ENCODE measurements around the gene POLR1A.

GRCh38 chr2:86003104-86003503 lies 102.6 kb downstream of the POLR1A start:
- TF ChIP-seq, protein P1, sequence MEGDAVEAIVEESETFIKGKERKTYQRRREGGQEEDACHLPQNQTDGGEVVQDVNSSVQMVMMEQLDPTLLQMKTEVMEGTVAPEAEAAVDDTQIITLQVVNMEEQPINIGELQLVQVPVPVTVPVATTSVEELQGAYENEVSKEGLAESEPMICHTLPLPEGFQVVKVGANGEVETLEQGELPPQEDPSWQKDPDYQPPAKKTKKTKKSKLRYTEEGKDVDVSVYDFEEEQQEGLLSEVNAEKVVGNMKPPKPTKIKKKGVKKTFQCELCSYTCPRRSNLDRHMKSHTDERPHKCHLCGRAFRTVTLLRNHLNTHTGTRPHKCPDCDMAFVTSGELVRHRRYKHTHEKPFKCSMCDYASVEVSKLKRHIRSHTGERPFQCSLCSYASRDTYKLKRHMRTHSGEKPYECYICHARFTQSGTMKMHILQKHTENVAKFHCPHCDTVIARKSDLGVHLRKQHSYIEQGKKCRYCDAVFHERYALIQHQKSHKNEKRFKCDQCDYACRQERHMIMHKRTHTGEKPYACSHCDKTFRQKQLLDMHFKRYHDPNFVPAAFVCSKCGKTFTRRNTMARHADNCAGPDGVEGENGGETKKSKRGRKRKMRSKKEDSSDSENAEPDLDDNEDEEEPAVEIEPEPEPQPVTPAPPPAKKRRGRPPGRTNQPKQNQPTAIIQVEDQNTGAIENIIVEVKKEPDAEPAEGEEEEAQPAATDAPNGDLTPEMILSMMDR (IDR thresholded peaks at IDR 0.05; ENCODE audit: borderline replicate concordance, extremely low read depth, low read length, poor library complexity, severe bottlenecking): no peak
- TF ChIP-seq EZH2 (IDR thresholded peaks at IDR 0.05; ENCODE audit: borderline replicate concordance, low read depth, low read length, severe bottlenecking): no peak

Measured in DND-41 (cell line).